ENCODE measurements around the gene TTLL9.
"Not testable (repeated sequence)": the region's sequence is repeated elsewhere in the genome, so short reads cannot be mapped to it uniquely, and the experiment has no call there.

Gene TTLL9

DNA sequence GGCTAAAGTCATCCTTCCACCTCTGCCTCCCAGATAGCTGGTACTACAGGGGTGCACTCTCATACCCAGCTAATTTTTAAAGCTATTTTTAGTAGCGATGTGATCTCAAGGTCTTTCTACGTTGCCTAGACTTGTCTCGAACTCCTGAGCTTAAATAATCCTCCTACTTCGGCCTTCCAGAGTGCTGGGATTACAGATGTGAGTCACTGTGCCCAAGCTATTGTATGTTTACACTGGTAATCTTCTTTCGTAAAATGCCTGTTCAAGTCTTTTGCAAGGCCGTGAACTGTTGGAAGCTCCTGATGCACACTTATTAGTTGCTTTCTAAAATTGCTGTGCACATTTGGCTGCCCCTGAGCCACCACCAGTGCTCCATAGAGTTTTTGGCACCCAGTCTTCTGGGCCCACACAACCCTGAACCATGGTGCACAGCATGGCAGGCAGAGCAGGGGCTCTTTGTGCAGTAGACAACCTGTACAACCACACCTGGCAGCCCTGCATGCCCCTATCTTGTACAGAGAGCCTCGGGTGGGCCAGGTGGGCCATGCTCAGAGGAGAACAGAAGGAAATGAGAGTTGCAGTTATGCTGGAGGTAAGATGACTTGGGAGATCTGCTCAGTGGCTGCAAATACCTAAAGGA, 48.2 kb downstream of the TTLL9 start:
- DNase-seq (ENCODE audit: low spot score) = no peak

DNA sequence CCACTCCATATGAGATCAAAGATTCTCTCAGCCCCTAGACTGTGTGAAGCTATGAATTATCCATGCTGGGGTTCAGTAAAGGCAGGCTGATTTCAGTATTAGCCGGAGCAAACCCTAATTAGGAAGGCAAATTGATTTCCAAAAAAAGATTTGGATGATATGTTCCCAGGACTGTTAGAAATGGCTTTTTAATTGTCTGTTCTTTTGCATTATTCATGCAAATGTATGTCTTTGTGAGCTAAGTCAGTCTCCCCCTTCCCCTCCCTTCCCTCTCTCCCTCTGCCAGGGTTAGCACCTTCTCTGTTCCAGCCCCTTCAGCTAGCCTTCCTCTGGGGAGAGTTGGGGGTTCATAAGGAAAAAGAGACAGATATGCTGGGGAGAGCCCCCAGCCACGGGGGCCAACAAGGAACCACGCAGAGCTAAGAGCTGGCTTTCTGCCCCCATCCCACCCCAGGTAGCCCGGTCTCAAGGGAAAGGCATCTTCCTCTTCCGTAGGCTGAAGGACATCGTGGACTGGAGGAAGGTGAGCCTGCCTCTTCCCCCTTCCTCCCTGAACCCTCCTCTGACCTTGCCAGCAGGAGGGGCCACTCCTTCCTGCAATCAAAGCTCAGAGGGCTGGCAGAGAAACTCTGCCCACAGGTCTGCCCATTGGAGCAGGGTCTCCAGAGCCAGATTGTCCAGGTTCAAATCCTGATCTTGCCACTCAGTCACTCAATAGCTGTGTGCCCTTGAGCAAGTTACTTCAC, 49.1 kb downstream of the TTLL9 start:
- DNase-seq (ENCODE audit: low spot score) = no peak

DNA sequence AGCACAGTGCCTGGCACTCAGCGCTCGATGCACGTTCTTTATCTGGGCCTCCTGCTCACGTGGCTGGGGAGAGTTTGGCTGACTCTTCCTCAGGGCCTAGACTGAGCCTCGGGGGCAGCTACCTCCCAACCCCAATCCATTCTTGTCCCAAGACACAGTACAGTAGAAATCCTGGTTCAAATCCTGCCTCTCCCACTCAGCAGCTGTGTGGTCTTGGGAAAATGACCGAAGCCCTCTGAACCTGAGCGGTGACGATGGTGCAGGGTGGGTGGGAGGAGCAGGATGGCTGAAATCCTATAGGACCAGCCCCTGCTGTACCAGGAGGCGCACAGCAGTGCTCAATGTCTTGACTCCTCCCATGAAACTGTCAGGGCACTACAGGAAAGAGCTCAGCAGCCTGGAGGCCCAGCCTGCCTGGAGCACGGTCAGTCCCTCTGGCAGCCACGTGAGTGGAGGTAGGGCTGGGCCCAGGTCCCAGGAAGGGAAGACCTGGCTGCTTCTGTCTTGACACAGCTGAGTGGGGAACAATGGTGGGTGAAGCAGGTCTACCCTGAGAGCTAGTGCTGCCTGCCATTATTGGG, 49.9 kb downstream of the TTLL9 start:
- DNase-seq (ENCODE audit: low spot score) = no peak

DNA sequence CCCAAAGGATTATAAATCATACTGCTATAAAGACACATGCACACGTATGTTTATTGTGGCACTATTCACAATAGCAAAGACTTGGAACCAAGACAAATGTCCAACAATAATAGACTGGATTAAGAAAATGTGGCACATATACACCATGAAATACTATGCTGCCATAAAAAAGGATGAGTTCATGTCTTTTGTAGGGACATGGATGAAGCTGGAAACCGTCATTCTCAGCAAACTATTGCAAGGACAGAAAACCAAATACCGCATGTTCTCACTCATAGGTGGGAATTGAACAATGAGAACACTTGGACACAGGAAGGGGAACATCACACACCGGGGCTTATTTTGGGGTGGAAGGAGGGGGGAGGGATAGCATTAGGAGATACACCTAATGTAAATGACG, 51.0 kb downstream of the TTLL9 start:
- DNase-seq (ENCODE audit: low spot score) = not testable (repeated sequence)

DNA sequence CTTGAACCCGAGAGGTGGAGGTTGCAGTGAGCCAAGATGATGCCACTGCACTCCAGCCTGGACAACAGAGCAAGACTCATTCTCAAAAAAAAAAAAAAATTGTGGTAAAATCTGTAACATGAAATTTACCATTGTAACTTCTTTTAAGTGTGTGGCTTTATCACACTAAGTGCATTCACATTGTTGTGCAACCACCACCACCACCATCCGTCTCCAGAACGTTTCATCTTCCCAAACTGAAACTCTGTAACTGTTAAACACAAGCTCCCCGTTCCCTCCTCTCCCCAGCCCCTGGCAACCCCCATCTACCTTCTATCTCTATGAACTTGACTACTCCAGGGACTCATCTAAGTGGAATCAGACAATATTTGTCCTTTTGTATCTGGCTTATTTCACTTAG, 51.7 kb downstream of the TTLL9 start:
- DNase-seq (ENCODE audit: low spot score) = no peak

DNA sequence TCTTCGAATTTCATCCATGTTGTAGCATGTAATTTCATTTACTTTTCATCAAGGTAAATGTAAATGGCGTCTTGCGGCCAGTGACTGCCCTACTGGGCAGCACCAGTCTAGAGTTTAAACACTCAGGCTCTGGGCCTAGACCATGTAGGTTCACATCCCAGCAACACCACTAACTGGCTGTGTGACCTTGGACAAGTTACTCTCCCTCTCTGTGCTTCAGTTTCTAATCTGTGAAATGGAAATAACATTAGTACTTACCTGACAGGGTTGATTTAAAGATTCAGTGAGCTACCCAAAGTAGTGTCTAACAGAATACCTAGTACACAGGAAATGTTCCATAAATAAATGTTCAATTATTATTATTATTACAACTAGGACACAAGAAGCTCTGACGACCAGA, 52.2 kb downstream of the TTLL9 start:
- no peak for DNase-seq (ENCODE audit: low spot score)

DNA sequence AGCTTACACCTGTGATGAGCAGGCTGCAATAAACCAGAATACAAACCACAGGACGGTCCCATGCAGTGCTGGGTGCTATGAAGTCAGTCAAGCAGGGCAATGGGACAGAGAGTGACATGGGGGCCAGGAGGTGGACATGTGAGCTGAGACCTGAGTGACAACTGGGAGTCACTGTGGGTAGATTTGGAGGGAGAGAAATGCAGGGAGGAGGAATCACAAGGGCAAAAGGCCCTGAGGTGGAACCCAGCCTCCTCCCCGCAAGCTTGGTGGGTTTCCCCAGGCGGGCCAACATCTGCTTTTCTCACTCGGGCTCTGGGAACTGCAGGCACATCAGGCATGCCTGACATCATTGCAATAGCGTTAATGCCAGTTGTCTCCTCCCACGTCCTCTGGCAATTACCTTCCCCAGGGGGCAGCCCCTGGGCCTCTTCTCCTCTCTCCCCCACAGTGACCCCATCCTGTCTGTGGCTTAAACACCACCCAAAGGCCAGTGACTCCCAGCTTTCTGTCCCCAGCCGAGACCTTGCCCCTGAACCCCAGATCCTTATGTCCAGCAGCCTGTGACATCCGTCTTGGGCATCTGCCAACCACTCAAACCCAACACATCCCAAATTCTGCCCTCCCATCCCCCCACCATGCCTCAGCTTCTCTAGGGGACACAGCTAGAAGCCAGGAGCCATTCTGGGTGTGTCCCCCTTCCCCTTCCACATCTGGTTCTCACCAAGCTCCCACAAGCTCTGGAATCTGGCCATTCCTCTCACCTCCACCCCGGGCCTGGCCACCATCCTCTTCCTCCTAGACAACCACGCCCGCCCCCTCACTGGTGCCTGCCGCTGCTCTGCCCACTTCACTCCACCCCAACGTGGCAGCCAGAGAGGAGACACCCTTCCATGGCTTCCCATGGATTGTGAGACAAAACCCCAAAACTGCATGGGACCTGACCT, 53.2 kb downstream of the TTLL9 start:
- DNase-seq (ENCODE audit: low spot score) = no peak

DNA sequence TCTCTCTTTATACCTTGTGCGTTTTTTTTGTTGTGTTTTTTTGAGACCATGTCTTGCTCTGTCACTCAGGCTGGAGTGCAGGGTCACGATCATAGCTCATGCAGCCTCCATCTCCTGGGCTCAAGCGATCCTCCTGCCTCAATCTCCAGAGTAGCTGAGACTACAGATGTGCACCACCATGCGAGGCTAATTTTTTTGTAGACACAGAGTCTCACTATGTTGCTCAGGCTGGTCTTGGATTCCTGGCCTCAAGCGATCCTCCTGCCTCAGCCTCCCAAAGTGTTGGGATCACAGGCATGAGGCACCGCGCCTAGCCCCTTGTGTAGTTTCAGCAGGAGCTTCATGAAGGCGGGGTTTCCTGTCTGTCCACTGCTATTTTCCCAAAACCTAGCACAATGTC, 54.1 kb downstream of the TTLL9 start:
- no peak for DNase-seq (ENCODE audit: low spot score)

DNA sequence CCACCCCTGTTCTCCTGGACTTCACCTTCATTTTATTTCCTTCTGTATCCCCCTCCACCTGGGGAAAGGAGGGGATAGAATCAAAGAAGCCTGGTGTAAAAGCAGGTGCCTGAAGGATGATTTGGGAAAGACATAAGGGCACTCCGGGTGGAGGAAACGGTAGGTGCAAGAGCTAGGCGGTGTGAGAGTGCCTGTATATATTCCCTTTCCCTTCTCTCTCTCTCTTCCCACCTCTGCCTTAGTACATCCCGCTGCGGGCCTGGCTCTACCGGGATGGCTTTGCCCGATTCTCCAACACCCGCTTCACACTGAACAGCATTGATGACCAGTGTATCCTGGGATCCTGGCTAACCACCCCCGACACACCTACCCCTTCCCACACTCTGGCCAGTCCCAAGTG, 55.2 kb downstream of the TTLL9 start:
- no peak for DNase-seq (ENCODE audit: low spot score)

DNA sequence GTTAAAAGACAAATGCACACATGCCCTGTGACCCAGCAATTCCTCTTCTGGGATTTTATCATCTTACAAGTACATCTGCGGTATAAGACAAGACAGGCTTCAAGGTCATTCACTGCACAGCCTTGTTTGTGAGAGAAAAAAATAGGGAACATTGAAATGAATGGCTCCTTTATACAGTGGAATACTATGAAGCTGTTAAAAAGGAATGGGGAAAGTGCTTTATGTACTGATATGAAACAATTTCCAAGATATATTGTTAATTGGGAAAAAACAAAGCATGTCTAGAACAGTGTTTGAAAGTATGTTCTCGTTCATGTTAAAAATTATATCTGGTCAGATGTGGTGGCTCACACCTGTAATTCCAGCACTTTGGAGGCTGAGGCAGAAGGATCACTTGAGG, 56.1 kb downstream of the TTLL9 start:
- DNase-seq (ENCODE audit: low spot score) = no peak

DNA sequence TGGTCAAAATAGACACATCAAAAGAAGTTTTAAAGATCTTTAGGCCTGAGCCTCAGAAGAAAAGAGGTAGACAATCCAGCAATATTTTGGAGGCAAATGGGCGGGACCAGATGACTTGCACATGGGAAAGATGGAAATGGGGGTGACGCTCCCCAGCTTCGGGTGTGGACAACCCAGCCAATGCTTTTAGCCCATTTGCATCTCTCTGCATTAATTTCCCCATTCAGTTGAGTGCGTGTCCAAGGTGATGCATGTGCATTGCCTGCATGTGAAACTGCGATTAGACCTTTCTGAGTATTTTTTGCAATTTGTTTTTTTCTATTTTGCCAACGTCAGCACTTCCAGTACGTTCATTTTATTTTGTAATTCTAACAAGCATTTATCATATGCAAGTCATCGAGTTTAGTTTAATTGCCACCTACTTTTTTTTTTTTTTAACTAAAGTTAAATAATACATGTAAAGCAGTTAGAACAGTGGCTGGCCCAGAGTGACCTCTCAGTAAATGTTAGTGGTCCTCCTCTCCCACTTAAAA, 57.3 kb downstream of the TTLL9 start:
- no peak for DNase-seq (ENCODE audit: low spot score)

DNA sequence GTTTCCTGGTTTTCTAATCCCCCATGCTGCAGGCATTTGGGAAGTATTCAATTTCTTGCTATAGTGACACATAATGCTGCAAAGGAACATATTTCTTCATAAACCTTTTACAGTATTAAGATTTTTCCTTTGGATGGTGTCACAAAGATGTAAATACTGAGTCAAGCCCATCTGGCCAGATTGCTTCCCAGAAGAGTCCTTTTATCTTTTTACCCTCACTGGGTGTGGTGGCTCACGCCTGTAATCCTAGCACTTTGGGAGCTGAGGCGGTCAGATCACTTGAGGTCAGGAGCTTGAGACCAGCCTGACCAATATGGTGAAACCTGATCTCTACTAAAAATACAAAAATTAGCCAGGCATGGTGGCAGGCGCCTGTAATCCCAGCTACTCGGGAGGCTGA, 59.2 kb downstream of the TTLL9 start:
- DNase-seq (ENCODE audit: low spot score) = not testable (repeated sequence)

DNA sequence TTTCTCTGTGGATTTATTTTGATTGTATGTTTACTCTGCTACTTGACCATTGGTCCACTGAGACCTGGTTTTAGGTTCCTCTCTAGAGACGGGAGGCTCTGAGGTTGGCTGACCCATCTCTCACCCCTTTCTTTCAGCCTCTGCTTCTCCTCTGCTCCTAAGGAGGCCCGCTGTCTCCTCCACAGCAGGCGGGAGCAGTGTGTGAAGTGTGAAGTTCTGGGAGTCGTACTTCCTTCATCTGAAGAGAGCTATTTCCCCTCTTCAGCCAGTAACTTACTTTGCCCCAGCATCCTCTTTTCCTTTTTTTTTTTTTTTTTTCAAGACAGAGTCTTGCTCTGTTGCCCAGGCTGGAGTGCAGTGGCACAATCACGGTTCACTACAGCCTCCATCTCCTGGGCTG, 60.3 kb downstream of the TTLL9 start:
- no peak for DNase-seq (ENCODE audit: low spot score)

DNA sequence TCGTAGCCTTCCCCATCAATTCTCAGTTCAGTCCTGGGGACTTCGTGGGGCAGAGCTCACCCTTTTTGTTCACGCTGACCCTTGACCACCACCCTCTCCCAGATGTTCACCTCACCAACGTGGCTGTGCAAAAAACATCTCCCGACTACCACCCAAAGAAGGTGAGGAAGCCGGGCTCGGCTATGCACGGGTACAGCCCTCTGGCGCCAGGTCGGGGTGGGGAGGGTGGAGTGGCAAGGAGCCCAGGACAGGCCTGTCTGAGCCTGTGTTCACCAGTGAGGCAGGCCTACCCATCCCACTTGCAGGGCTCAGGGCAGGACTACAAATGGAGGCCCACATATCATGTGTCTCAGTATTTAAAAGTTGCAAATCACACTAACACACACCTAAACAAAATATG, 63.3 kb downstream of the TTLL9 start:
- DNase-seq (ENCODE audit: low spot score) = no peak

DNA sequence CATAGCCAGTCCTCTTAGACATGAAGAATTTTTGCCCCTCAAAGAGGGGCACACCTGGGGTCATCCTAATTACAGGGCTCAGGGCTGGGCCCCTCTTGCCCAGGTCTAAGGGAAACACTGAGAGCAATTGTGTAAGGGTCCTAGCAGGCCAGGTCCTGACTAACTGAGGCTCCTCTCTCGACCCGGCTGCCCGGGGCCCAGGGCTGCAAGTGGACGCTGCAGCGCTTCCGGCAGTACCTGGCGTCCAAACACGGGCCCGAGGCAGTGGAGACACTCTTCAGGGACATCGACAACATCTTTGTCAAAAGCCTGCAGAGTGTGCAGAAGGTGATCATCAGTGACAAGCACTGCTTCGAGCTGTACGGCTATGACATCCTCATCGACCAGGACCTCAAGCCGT, 64.1 kb downstream of the TTLL9 start:
- no peak for DNase-seq (ENCODE audit: low spot score)

DNA sequence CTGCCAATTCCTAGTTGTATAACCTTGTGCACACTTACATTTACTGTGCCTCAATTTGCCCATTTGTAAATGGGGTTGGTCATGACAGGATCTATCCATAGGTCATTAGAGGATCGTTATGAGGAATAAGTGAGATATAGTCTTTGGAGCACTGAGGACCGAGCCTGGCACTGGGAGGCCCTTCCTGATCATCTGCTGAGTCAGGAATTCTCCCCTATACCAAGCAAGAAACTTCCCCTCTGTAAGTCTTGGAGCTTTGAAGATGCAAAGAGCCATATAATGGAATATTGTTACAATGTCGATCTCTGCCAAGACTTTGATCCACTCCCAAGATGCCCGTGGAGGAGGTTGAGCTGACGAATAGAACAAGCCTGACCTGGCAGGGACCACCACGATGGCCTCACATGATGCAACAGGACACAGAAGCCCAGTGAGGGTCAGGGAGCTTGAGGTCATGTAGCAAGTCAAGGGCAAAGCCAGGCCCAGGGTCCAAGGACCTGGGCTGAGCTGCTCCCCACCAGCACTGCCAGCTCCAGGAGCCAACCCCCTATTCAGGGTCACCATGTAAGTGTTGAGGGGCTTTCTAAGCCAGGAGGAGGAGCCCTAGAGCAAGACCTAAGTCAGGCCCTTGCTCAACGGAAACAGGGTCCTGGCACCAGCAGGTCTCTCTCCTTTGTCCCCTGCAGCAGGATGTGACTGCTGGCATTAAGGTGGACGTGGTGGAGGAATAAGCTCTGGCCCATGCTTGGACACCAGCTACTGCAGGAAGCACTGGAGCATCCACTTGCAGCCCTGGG, 64.7 kb downstream of the TTLL9 start:
- DNase-seq (ENCODE audit: low spot score) = peak; percentile 36

DNA sequence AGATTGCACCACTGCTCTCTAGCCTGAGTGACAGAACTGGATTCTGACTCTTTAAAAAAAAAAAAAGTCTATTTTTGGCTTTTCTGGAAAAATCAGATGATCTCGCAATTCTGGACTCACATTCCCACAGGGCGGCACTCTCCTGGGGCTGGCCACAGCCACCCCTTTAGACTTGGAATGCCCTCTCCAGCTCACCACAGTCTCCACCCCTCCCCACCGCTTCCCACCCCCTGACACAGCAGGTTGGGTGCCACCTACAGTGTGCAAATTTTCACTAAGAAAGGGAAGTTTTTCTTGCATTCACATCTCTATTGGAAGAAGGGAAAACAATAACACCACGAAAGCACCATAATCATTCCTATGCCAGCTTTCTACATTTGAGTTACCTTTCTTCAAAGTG, 66.0 kb downstream of the TTLL9 start:
- DNase-seq (ENCODE audit: low spot score) = no peak

DNA sequence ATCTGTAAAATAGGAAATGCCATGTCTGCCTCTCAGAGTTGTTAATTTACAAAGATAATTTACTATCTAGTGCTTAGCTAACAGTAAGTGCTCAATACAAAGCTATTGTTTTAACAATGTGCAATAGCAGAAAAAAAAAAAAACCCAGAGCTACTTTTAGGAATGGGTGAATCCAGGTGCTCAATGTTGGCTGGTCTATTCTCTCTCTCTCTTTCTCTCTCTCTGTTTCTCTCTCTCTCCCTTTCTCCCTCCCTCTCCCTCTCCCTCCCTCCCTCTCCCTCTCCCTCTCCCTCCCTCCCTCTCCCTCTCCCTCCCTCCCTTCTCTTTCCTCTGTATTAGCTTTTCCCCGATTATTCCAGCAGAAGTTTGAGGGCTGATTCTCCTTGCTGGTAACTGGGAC, 67.4 kb downstream of the TTLL9 start:
- no peak for DNase-seq (ENCODE audit: low spot score)

DNA sequence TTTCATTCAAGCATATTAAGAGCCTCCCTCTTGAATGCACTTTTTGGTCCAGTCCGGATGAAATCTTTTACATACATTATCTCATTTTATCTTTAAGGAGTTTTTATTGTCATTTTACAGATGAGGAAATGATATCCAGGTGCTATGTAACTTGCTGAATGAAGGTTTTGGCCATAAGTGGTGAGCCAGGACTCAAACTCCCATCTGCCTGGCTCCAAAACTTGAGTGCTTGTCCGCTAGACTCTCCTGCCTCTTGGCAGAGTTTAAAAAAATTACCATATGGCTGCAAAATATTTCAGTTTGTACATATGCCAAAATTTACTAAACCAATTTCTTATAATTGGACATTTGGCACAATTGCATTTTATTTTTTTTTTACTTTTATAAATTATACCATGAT, 69.2 kb downstream of the TTLL9 start:
- no peak for DNase-seq (ENCODE audit: low spot score)

DNA sequence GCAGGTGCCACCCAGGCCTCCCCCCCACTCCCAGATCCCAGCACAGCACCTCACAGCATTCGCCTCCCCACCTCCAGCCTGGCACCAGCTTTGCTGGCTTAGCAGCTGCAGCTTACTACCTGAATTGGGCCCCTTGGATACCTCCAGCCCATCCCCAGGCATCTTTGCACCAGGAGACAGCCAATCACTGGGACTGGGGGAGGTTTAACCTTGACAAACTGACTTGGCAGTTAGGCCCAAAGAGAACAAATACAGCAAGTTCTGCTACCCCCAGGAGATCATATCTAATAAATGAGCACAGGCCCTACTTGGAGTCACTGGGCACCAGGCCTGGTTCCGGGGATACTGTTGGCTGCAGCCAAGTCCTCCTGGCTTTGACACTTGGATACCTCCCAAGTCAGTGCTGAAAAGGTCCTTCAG, 72.6 kb downstream of the TTLL9 start:
- no peak for DNase-seq (ENCODE audit: low spot score)

DNA sequence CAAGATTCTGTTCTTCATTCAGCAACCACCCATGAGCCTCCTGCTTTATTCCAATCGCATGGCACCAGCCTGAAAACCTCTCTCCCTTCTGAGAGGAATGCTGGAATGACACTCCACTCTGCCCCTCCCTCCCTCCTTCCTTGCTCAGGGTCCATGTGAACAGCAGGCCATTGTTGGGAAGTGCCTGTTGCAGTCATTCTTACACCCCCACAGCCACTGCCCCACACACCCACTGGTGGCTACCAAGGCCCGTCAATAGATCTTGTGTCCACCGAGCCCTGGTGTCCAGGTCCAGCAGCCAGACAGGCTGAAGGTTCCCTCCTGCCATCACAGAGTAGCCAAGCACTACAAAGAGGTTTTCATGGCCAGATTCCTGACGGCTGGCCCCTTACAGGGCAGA, 74.9 kb downstream of the TTLL9 start:
- DNase-seq (ENCODE audit: low spot score) = no peak

Data from kidney capillary endothelial cell (primary cell).